Measurements from ENCODE around the gene ZNF431. TPM values are rescaled to one million over a fixed set of nuclear protein-coding genes. Genes with fewer than 3 reads are reported as not detected.
A peak's percentile ranks its signal among the peaks of the same experiment; 100 is the strongest.

ZNF431 gene
- total RNA-seq: 10 to 100 TPM in 2 of 4 donors, 1 to 10 TPM in 2; 6.5 to 12.5 (median 9.9) TPM

DNA sequence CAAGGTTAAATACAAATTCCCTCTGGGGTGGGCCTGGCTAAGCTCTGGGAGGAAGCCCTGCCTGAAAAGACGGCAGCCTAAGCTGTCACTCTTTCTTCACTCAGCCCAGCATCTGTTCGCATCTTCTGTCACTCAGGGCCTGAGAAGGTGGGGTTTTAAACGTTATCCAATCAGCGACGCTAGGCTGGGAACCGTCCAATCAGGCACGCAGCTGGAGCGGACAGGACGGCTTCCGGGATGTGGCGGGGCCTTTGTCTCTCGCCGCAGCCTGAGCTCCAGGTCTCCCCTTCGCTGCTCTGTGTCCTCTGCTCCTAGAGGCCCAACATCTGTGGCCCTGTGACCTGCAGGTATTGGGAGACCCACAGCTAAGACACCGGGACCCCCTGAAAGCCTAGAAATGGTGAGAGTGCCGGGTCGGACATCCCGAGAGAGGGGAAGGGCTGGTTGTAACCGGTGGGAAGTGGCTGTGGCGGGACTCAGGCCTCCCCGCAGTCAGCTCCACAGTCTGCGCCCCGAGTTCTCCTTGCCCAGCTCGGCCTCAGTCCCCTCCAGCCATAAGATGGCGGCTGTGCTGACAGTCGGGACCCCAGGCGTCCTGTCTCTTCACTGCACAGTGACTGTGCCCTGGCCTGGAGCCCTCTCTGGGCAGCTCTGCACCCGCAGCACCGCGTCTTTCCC is at the start of gene ZNF431:
TSS of gene ZNF431 (plus strand) at position 254 of the 678 bp plus-strand sequence. CDS start at position 398, 144 bp downstream.
- ATAC-seq: peak; percentile 99
- TF ChIP-seq, protein P1, sequence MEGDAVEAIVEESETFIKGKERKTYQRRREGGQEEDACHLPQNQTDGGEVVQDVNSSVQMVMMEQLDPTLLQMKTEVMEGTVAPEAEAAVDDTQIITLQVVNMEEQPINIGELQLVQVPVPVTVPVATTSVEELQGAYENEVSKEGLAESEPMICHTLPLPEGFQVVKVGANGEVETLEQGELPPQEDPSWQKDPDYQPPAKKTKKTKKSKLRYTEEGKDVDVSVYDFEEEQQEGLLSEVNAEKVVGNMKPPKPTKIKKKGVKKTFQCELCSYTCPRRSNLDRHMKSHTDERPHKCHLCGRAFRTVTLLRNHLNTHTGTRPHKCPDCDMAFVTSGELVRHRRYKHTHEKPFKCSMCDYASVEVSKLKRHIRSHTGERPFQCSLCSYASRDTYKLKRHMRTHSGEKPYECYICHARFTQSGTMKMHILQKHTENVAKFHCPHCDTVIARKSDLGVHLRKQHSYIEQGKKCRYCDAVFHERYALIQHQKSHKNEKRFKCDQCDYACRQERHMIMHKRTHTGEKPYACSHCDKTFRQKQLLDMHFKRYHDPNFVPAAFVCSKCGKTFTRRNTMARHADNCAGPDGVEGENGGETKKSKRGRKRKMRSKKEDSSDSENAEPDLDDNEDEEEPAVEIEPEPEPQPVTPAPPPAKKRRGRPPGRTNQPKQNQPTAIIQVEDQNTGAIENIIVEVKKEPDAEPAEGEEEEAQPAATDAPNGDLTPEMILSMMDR (IDR thresholded peaks at IDR 0.05): no peak
- no peak for TF ChIP-seq EP300 (IDR thresholded peaks at IDR 0.05)
- TF ChIP-seq POLR2AphosphoS5 (IDR thresholded peaks at IDR 0.05): peak; percentile 61
- peak; percentile 52 to 63 for TF ChIP-seq POLR2A (IDR thresholded peaks at IDR 0.05)

DNA sequence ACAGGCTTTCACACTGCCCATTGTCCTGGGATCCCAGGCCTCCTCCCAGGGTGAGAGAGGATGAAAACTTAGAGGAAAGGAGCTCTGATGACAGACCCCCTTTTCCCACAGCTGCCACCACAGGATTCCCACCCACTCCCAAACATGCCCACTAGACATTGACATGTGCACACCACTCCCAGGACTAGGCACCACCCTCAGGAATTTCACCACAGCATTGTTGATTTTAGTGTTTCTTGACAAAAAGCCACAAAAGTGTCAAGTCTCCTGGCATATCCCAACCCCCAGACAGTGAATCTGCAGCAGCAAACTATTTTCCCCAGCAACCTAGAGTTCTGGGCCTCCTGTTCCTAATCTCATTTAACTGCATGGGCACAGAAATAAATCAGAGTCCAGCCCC is 49.7 kb upstream of the ZNF431 start:
- no peak for ATAC-seq
- TF ChIP-seq POLR2AphosphoS5 (IDR thresholded peaks at IDR 0.05) (no peak), POLR2A (IDR thresholded peaks at IDR 0.05) (no peak), EP300 (IDR thresholded peaks at IDR 0.05) (no peak)
- TF ChIP-seq, protein P1 (IDR thresholded peaks at IDR 0.05): no peak
- no peak overlapping the region for H3K27ac ChIP-seq

More for the DNA sequence above, at the start of gene ZNF431:
- H3K27ac ChIP-seq: peak within 1 kb of the TSS; percentile 41 to 84 (median 84)
- no peaks in the 10 kb centered on the region for H3K9me3 ChIP-seq
- H3K36me3 ChIP-seq: peaks cover 0 to 32% of the 10 kb centered on the region in 2 donors
- peak within 1 kb of the TSS; percentile 75 to 78 for H3K4me3 ChIP-seq
- peaks cover 0 to 10% (median 0%) of the 10 kb centered on the region in 3 donors for H3K4me1 ChIP-seq
- WGBS, 2 donors (ENCODE audit: low coverage in 1 of 2): 0 to 2% methylated on average over 4 to 10 of the region's 30 CpGs
- H3K27me3 ChIP-seq: no peaks in the 10 kb centered on the region

DNA sequence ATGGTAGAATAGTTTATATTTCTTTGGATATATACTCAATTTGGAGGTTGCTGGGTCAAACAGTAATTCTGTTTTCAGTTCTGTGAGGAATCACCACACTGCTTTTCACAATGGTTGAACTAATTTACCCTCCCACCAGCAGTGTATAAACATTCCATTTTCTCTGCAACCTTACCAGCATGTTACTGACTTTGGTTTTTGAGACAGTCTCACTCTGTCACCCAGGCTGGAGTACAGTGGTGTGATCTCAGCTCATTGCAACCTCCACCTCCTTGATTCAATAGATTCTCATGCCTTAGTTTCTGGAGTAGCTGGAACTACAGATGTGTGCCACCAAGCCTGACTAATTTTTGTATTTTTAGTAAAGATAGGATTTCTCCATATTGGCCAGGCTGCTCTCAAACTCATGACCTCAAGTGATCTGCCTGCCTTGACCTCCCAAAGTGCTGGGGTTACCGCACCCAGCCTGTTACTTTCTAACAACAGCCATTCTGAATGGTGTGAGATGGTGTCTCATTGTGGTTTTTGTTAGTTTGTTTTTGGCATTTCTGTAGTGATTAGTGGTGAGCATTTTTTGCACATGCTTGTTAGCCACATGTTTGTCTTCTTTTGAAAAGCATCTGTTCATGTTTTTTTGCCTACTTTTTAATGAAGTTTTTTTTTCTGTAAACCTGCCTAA is 47.4 kb upstream of the ZNF431 start:
- no peak overlapping the region for H3K27ac ChIP-seq
- H3K27me3 ChIP-seq: no peaks in the 10 kb centered on the region
- WGBS, 2 donors (ENCODE audit: low coverage in 1 of 2): 100% methylated on average over 1 of the region's 1 CpG
- TF ChIP-seq EP300 (IDR thresholded peaks at IDR 0.05) (no peak), POLR2AphosphoS5 (IDR thresholded peaks at IDR 0.05) (no peak), POLR2A (IDR thresholded peaks at IDR 0.05) (no peak)
- TF ChIP-seq, protein P1 (IDR thresholded peaks at IDR 0.05): no peak
- ATAC-seq: no peak
- peaks cover 0 to 7% of the 10 kb centered on the region in 2 donors for H3K36me3 ChIP-seq
- H3K9me3 ChIP-seq: no peaks in the 10 kb centered on the region
- no peak overlapping the region for H3K4me3 ChIP-seq
- peaks cover 0 to 2% (median 0%) of the 10 kb centered on the region in 3 donors for H3K4me1 ChIP-seq

More for the DNA sequence above, 49.7 kb upstream of the ZNF431 start:
- no peaks in the 10 kb centered on the region for H3K9me3 ChIP-seq
- H3K36me3 ChIP-seq: no peaks in the 10 kb centered on the region
- no peak overlapping the region for H3K4me3 ChIP-seq
- H3K27me3 ChIP-seq: no peaks in the 10 kb centered on the region
- H3K4me1 ChIP-seq: peaks cover 0 to 2% (median 0%) of the 10 kb centered on the region in 3 donors

DNA sequence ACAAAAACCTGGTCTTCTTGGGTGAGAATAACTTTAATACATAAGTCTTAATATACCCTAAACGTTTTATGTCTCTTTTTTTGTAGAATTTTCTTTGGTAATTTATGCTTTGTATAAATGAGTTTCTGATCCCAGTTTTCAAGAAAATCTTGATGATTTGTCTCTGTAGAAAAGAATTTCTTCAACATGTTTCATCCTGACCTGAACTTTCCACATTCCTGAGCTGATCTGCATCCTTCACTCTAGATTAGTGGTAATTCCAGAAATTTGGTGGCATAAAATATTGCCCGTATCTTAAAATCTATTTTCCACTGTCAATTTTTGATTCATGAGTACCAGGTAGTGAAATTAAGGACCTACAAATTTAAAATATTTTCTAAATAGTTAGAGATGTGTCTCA is 43.5 kb upstream of the ZNF431 start:
- H3K4me3 ChIP-seq: no peak overlapping the region
- WGBS, 2 donors (ENCODE audit: low coverage in 1 of 2): 91 to 96% methylated on average over 2 of the region's 2 CpGs

More for the DNA sequence above, 43.5 kb upstream of the ZNF431 start:
- ATAC-seq: no peak
- Histone ChIP-seq H3K27ac (no peak overlapping the region), H3K4me1 (no peaks in the 10 kb centered on the region), H3K9me3 (no peaks in the 10 kb centered on the region), H3K27me3 (no peaks in the 10 kb centered on the region), H3K36me3 (peaks cover 0 to 26% of the 10 kb centered on the region in 2 donors)
- TF ChIP-seq, protein P1 (IDR thresholded peaks at IDR 0.05): no peak
- TF ChIP-seq EP300 (IDR thresholded peaks at IDR 0.05) (no peak), POLR2AphosphoS5 (IDR thresholded peaks at IDR 0.05) (no peak), POLR2A (IDR thresholded peaks at IDR 0.05) (no peak)

All from gastroesophageal sphincter (tissue), 4 donors.